ENCODE measurements around the gene PLS3. TPM values are rescaled to one million over a fixed set of nuclear protein-coding genes. Genes with fewer than 3 reads are reported as not detected.
A peak's percentile ranks its signal among the peaks of the same experiment; 100 is the strongest.

PLS3 gene
- total RNA-seq, 2 donors from 2014 or later, result 466 to 474 TPM

- H3K27ac ChIP-seq, result peak overlapping the region; percentile 65 to 79
- ATAC-seq (ENCODE audit: insufficient number of reproducible peaks, low FRiP score, low read depth), result no peak
- TF ChIP-seq, protein P1, sequence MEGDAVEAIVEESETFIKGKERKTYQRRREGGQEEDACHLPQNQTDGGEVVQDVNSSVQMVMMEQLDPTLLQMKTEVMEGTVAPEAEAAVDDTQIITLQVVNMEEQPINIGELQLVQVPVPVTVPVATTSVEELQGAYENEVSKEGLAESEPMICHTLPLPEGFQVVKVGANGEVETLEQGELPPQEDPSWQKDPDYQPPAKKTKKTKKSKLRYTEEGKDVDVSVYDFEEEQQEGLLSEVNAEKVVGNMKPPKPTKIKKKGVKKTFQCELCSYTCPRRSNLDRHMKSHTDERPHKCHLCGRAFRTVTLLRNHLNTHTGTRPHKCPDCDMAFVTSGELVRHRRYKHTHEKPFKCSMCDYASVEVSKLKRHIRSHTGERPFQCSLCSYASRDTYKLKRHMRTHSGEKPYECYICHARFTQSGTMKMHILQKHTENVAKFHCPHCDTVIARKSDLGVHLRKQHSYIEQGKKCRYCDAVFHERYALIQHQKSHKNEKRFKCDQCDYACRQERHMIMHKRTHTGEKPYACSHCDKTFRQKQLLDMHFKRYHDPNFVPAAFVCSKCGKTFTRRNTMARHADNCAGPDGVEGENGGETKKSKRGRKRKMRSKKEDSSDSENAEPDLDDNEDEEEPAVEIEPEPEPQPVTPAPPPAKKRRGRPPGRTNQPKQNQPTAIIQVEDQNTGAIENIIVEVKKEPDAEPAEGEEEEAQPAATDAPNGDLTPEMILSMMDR (IDR thresholded peaks at IDR 0.05), result no peak
Measured at GRCh38 chrX:115584696-115585095, 23.7 kb downstream of the PLS3 start.

DNA sequence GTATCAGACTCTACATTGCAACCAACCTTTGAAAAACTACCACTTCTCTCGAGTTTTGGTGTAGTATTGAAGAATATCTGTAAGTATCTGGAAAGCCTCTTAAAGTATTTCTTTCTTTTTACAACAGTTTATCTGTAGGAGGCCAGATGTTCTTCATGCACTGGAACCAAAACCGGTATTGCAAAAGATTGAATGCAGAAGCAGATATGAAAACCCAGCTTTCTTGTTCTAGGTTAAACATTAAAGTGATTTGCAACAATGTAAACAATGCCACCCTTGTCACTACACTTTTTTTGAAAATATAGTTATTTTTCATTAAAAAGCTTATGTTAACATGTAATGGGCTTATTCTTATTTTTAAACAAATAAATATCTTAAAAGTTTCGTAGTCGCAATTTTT, 27.2 kb downstream of the PLS3 start:
- Histone ChIP-seq H3K4me1 (ENCODE audit: control insufficient read depth in 1 of 2, low read depth in 2 of 2) (peaks cover 5 to 59% of the 10 kb centered on the region in 2 donors), H3K36me3 (no peaks in the 10 kb centered on the region), H3K9me3 (no peaks in the 10 kb centered on the region), H3K4me3 (no peak overlapping the region), H3K27ac (peak overlapping the region; percentile 79 to 84), H3K27me3 (replicated peaks; ENCODE audit: insufficient read depth) (no peaks in the 10 kb centered on the region)
- DNase-seq (ENCODE audit: low spot score) (no peak), ATAC-seq (ENCODE audit: insufficient number of reproducible peaks, low FRiP score, low read depth) (no peak)
- TF ChIP-seq, protein P1 (IDR thresholded peaks at IDR 0.05), result no peak

More at GRCh38 chrX:115584696-115585095, 23.7 kb downstream of the PLS3 start:
- peaks cover 5 to 50% of the 10 kb centered on the region in 2 donors for H3K4me1 ChIP-seq (ENCODE audit: control insufficient read depth in 1 of 2, low read depth in 2 of 2)
- no peak for DNase-seq (ENCODE audit: low spot score)
- H3K27me3 ChIP-seq (replicated peaks; ENCODE audit: insufficient read depth), result no peaks in the 10 kb centered on the region
- no peaks in the 10 kb centered on the region for H3K9me3 ChIP-seq
- H3K36me3 ChIP-seq, result no peaks in the 10 kb centered on the region
- peak overlapping the region; percentile 50 for H3K4me3 ChIP-seq

GRCh38 chrX:115589419-115589818, 28.4 kb downstream of the PLS3 start:
- H3K4me1 ChIP-seq (ENCODE audit: control insufficient read depth in 1 of 2, low read depth in 2 of 2), result peaks cover 0 to 51% of the 10 kb centered on the region in 2 donors
- TF ChIP-seq, protein P1 (IDR thresholded peaks at IDR 0.05), result no peak
- ATAC-seq (ENCODE audit: insufficient number of reproducible peaks, low FRiP score, low read depth) (no peak), DNase-seq (ENCODE audit: low spot score) (no peak)
- H3K27me3 ChIP-seq (replicated peaks; ENCODE audit: insufficient read depth), result no peaks in the 10 kb centered on the region
- H3K9me3 ChIP-seq, result no peaks in the 10 kb centered on the region
- H3K36me3 ChIP-seq, result no peaks in the 10 kb centered on the region
- peak overlapping the region; percentile 79 to 84 for H3K27ac ChIP-seq
- H3K4me3 ChIP-seq, result peak overlapping the region; percentile 22

- TF ChIP-seq, protein P1 (IDR thresholded peaks at IDR 0.05), result no peak
- DNase-seq (ENCODE audit: low spot score) (no peak), ATAC-seq (ENCODE audit: insufficient number of reproducible peaks, low FRiP score, low read depth) (no peak)
- Histone ChIP-seq H3K27ac (peak overlapping the region; percentile 79 to 84), H3K4me1 (ENCODE audit: control insufficient read depth in 1 of 2, low read depth in 2 of 2) (peaks cover 0 to 50% of the 10 kb centered on the region in 2 donors), H3K9me3 (no peaks in the 10 kb centered on the region), H3K4me3 (peak overlapping the region; percentile 70), H3K36me3 (no peaks in the 10 kb centered on the region), H3K27me3 (replicated peaks; ENCODE audit: insufficient read depth) (no peaks in the 10 kb centered on the region)
Measured at GRCh38 chrX:115591420-115591819, 30.4 kb downstream of the PLS3 start.

- Histone ChIP-seq H3K9me3 (no peaks in the 10 kb centered on the region), H3K4me3 (peak overlapping the region; percentile 70), H3K27ac (peak overlapping the region; percentile 79 to 84), H3K4me1 (ENCODE audit: control insufficient read depth in 1 of 2, low read depth in 2 of 2) (peaks cover 0 to 54% of the 10 kb centered on the region in 2 donors), H3K36me3 (no peaks in the 10 kb centered on the region), H3K27me3 (replicated peaks; ENCODE audit: insufficient read depth) (no peaks in the 10 kb centered on the region)
- TF ChIP-seq, protein P1 (IDR thresholded peaks at IDR 0.05), result no peak
- no peak for DNase-seq (ENCODE audit: low spot score)
- ATAC-seq (ENCODE audit: insufficient number of reproducible peaks, low FRiP score, low read depth), result no peak
Measured at GRCh38 chrX:115591856-115592842, 31.2 kb downstream of the PLS3 start.
